ENCODE results near the gene TUBGCP6.

Gene TUBGCP6

GRCh38 chr22:50261615-50262459, 17.0 kb upstream of the TUBGCP6 start, which contains the start of gene MAPK12:
Gene MAPK12, minus strand, starts transcription at chr22:50261683. Its CDS starts 174 bp downstream, at chr22:50261509.
- no peak for DNase-seq

- DNase-seq: no peak
Observed at GRCh38 chr22:50260801-50261614, 16.2 kb upstream of the TUBGCP6 start.

GRCh38 chr22:50260434-50260800, 15.6 kb upstream of the TUBGCP6 start:
- no peak for DNase-seq

GRCh38 chr22:50259302-50259701, 14.5 kb upstream of the TUBGCP6 start:
- no peak for DNase-seq

- DNase-seq: no peak
Observed at GRCh38 chr22:50258361-50259292, 13.8 kb upstream of the TUBGCP6 start.

- DNase-seq: no peak
Observed at GRCh38 chr22:50257451-50258360, 12.9 kb upstream of the TUBGCP6 start.

- no peak for DNase-seq
Observed at GRCh38 chr22:50257041-50257440, 12.2 kb upstream of the TUBGCP6 start.

GRCh38 chr22:50256258-50256862, 11.5 kb upstream of the TUBGCP6 start:
- DNase-seq: no peak

GRCh38 chr22:50255607-50256006, 10.8 kb upstream of the TUBGCP6 start:
- no peak for DNase-seq

GRCh38 chr22:50255099-50255498, 10.3 kb upstream of the TUBGCP6 start:
- no peak for DNase-seq

- no peak for DNase-seq
Observed at GRCh38 chr22:50253941-50254340, 9.1 kb upstream of the TUBGCP6 start.

GRCh38 chr22:50253046-50253915, 8.5 kb upstream of the TUBGCP6 start:
- no peak for DNase-seq

GRCh38 chr22:50252082-50253045, 7.5 kb upstream of the TUBGCP6 start:
- DNase-seq: peak; percentile 80

GRCh38 chr22:50251477-50252081, 6.8 kb upstream of the TUBGCP6 start:
- DNase-seq: no peak

GRCh38 chr22:50250555-50251476, 6.0 kb upstream of the TUBGCP6 start, which contains the start of gene HDAC10:
Gene HDAC10, minus strand, starts transcription at chr22:50251265. Its CDS starts 233 bp downstream, at chr22:50251032.
- DNase-seq: peak; percentile 90

GRCh38 chr22:50250249-50250554, 5.4 kb upstream of the TUBGCP6 start:
- DNase-seq: no peak

All from CD4-positive, alpha-beta T cell treated with Interleukin-6 for 4 hours (primary cell).